Measurements from ENCODE around the gene HYAL2.
"Not testable (repeated sequence)": the region's sequence is repeated elsewhere in the genome, so short reads cannot be mapped to it uniquely, and the experiment has no call there.

The HYAL2 gene

GRCh38 chr3:50327129-50327528 lies 4.6 kb upstream of the HYAL2 start:
- no peak for DNase-seq

- DNase-seq = no peak
These were observed 3.6 kb upstream of the HYAL2 start for GRCh38 chr3:50326182-50326541.

- no peak for DNase-seq
These were observed 3.1 kb upstream of the HYAL2 start for GRCh38 chr3:50325497-50326181.

GRCh38 chr3:50325113-50325480 lies 2.6 kb upstream of the HYAL2 start:
- no peak for DNase-seq

- no peak for DNase-seq
These were observed 2.0 kb upstream of the HYAL2 start for GRCh38 chr3:50324351-50325112.

- DNase-seq = no peak
These were observed 1.2 kb upstream of the HYAL2 start for GRCh38 chr3:50323614-50324199.

- DNase-seq = no peak
These were observed 601 bp upstream of the HYAL2 start for GRCh38 chr3:50323092-50323600.

- no peak for DNase-seq
These were observed 495 bp downstream of the HYAL2 start for GRCh38 chr3:50322115-50322385.

GRCh38 chr3:50321336-50322114 lies 1.0 kb downstream of the HYAL2 start:
- peak; percentile 53 for DNase-seq

GRCh38 chr3:50320853-50321335 lies 1.7 kb downstream of the HYAL2 start:
- no peak for DNase-seq

GRCh38 chr3:50319894-50320625 lies 2.5 kb downstream of the HYAL2 start:
- no peak for DNase-seq

GRCh38 chr3:50319181-50319893 lies 3.2 kb downstream of the HYAL2 start:
- no peak for DNase-seq

- no peak for DNase-seq
These were observed 3.9 kb downstream of the HYAL2 start for GRCh38 chr3:50318615-50319014.

GRCh38 chr3:50318163-50318562 lies 4.4 kb downstream of the HYAL2 start:
- DNase-seq = no peak

- DNase-seq = no peak
These were observed 5.2 kb downstream of the HYAL2 start for GRCh38 chr3:50317300-50317699.

- DNase-seq = no peak
These were observed 5.8 kb downstream of the HYAL2 start for GRCh38 chr3:50316657-50317242.

- DNase-seq = no peak
These were observed 7.7 kb downstream of the HYAL2 start for GRCh38 chr3:50314816-50315215.

- DNase-seq = no peak
These were observed 8.2 kb downstream of the HYAL2 start for GRCh38 chr3:50314342-50314741.

GRCh38 chr3:50312041-50312440 lies 10.5 kb downstream of the HYAL2 start:
- not testable (repeated sequence) for DNase-seq

- no peak for DNase-seq
These were observed 17.9 kb downstream of the HYAL2 start for GRCh38 chr3:50304601-50305000.

- no peak for DNase-seq
These were observed 19.3 kb downstream of the HYAL2 start, which contains the start of gene HYAL1 for GRCh38 chr3:50303013-50303815. Gene HYAL1 (minus strand): TSS chr3:50303574. CDS start chr3:50302956, 618 bp downstream.
